SH-SY5Y (cell line): ENCODE results near the gene RNF208.

ENCODE experiments used
- GATA2 ChIP-seq: IDR thresholded peaks from 2 replicates; pipeline ENCODE4 v1.6.1; 2011; ENCODE audit warnings: mild to moderate bottlenecking, low read depth, low read length
- GATA3 ChIP-seq: IDR thresholded peaks from 2 replicates; pipeline ENCODE4 v1.6.1; 2011; ENCODE audit warnings: low read depth, mild to moderate bottlenecking, low read length, moderate library complexity

Gene RNF208

GRCh38 chr9:137191245-137191644 is 30.8 kb downstream of the RNF208 start:
- TF ChIP-seq GATA3, result no peak
- TF ChIP-seq GATA2, result no peak

DNA sequence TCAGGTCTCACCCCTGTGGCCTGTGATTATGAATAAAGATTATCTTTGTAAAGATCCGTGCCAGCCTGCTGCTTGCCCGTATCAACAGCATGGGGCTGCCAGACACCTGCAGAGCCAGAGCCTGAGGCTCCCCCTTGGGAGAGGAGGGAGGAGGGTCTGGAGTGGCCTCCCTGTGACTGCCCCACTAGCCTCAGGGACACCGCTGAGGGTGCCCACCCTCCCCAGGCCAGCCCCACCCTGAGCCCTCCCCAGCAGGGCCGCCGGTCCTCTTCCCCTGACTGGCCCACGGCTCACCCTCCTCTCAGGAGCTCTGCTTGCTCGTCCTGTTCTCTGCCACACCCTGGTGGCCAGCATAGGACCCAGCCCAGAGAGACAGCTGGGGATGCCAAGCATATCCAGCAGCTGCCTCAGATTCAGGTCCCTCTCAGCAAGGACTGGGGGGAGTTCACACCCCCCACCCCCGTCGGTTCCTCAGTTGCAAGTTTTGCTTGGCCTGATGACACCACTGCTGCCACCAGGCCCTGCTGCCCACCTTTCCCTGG is 31.7 kb downstream of the RNF208 start:
- TF ChIP-seq GATA3 (no peak), GATA2 (no peak)

DNA sequence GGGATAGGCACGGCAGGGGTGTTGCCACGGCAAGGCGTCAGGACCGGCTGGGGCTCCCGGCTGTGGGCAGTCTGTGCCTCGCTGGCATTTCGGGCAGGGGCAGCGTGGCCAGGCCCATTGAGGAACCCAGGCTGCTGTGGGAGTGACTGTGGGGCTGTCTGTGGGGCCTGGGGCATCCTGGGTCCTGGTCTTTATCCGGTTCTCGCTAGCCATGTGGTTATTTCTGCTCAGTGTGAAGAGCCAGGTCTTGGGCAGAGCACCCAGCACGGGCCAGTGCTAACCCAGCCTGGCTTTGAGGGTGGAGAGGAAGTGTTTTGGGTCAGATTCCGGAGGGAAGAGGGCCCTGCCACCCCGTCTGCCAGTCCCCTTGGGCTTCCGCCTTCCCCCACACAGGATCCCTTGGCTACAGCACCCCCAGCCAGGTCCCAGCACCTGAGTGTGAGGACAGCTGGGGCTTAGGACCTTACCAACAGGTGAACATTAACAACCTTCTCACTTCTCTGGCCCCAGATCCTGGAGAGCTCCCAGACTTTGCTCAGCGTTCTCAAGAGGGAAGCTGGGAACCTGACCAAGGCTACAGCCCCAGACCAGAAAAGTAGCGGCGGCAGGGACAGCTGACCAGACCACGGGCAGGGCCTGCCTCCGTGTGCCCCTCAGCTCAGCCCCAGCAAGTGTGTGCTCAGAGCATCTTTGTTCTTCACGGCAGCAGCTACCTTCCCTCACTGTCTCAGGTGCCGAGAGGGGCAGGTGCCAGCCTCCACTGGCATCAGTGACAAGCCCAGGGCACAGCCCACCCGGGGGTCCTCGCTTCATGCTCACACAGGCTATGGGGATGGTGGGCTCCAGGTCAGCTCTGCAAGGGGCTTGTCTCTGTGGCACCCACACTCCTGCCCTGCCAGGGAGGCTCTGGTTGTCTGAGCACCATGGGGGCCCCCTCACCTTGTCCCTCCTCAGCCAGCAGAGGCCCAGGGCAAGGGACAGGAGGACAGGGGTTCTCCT is 32.4 kb downstream of the RNF208 start:
- TF ChIP-seq GATA2, result no peak
- TF ChIP-seq GATA3, result no peak

GRCh38 chr9:137188490-137189296 is 33.3 kb downstream of the RNF208 start, which contains the start of the genes ANAPC2 and SSNA1:
ANAPC2 (minus strand) TSS chr9:137188560; CDS start chr9:137188532, 28 bp downstream.
SSNA1 (plus strand) TSS chr9:137188676; CDS start chr9:137188727, 51 bp downstream.
- TF ChIP-seq GATA2 (no peak), GATA3 (no peak)

DNA sequence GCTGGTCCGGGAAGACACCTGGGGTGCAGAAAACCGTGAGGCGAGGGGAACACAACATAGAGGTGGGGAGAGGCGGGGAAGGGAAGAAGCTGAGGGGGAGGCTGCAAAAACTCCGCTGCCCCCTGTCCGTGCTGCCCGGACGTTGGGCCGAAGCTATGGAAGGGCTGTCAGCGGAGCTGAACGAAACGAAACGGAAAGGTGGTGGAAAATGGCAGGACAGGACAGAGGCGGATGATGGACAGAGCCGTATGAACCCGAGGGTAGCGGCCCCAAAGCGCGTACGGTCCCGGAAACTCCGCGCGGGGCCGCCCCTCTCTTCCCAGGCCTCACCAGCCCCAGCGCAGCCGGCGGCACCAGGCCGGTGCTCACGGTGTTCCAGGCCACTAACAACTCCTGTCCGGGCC is 34.0 kb downstream of the RNF208 start:
- TF ChIP-seq GATA2 (no peak), GATA3 (no peak)

- TF ChIP-seq GATA3 (no peak), GATA2 (no peak)
Measured at GRCh38 chr9:137187386-137187785, 34.7 kb downstream of the RNF208 start.

- TF ChIP-seq GATA2 (no peak), GATA3 (no peak)
Measured at GRCh38 chr9:137186385-137186784, 35.7 kb downstream of the RNF208 start.

DNA sequence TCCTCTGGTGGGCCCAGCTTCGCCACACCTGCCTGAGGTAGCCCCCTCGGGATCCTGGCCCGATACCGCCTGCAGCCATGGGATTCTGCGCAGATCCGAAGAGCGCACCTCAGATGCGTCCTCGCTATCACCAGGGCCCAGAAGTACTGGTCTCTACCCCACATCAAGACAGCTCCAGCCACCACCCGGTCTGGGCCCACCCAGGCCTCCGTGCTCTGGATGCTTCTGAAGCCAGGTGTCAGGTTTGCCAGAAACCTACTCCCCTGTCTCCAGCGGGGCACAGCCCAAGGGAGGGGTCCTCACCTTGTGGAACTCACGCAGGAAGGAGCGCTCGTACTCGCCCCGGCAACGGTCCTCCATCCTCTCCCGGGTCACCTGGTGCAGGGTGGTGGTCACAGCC is 36.1 kb downstream of the RNF208 start:
- no peak for TF ChIP-seq GATA3

- TF ChIP-seq GATA3 (no peak), GATA2 (no peak)
Measured at GRCh38 chr9:137184881-137185660, 37.0 kb downstream of the RNF208 start.

DNA sequence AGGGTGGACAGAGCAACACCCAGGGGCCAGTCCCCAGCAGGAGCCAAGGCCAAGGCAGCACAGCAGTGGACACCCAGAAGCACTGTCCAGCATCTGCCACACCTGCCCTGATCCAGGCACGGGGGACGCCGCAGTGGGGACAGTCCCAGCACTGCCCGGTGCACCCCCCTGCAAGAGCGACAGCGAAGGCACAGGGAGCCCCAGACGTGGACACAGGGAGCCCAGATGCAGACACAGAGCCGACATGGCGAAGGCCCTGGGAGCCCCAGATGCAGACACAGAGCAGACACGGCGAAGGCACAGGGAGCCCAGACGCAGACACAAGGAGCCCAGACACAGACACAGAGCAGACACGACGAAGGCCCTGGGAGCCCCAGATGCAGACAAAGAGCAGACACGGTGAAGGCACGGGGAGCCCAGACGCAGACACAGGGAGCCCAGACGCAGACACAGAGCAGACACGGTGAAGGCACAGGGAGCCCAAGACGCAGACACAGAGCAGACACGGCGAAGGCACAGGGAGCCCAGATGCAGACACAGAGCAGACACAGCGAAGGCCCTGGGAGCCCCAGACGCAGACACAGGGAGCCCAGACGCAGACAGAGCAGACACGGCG is 38.0 kb downstream of the RNF208 start:
- TF ChIP-seq GATA2 (no peak), GATA3 (no peak)

DNA sequence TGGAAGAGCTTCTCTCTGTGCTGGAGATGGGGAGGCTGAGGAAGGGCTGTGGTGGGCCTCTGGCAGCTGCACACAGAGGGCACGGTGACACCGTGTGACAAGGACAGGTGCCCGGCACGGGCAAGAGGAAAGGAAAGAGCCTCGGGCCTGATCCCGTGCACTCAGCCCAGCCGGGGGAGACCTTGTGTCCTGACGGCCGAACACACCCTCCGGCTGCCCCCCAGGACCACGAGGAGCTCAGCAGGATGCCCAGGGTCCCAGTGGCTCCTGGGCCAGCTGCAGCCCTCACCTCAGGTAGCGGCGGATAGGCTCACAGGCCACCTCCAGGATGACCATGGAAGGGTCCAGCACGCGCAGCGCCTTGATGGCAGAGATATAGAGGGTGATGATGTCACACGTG is 39.2 kb downstream of the RNF208 start:
- TF ChIP-seq GATA2 (no peak), GATA3 (no peak)

GRCh38 chr9:137181680-137182079 is 40.4 kb downstream of the RNF208 start:
- TF ChIP-seq GATA3 (no peak), GATA2 (no peak)

DNA sequence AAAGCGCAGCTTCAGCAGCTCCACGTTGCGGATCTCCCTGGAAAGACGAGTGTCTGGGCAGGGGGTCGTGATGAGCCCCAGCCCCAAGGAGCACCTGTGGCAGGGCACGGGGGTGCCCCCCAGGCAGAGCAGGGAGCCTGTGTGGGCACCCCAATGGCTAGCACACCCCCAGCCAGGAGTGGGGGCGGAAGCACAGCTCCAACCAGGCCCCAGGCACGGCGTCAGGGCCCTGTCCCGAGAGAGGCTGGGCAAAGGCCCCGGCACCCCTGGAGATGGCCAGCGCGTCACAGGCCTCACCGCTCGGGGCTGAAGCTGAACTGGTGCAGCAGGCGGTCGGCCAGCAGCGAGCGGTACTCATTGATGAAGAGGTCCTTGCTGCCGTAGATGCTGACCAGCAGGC is 41.5 kb downstream of the RNF208 start:
- TF ChIP-seq GATA3 (no peak), GATA2 (no peak)
